ENCODE results near the gene DPF3.

DPF3 gene

DNA sequence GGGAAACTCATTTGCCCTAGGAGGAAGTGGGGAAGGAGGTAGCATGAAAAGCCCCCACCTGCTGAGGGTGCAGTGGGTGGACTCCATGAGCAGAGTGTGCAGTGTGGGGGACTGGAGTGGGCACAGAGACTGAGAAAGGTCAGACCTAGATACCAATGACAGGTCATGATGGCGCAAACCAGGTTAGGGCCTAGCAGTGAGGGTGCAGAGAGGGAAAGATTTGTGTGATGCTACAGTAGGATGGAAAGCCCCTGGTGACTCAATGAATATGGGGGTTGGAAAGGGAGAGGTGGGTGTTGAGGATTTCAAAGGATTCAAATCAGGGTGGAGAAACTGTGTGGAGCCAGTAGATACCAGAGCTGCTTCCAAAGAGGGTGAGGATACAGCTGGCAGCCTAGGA lies 319.2 kb downstream of the DPF3 start:
- DNase-seq (ENCODE audit: low read depth, low spot score): no peak
- no peak overlapping the region for H3K4me3 ChIP-seq (ENCODE audit: low read length)

DNA sequence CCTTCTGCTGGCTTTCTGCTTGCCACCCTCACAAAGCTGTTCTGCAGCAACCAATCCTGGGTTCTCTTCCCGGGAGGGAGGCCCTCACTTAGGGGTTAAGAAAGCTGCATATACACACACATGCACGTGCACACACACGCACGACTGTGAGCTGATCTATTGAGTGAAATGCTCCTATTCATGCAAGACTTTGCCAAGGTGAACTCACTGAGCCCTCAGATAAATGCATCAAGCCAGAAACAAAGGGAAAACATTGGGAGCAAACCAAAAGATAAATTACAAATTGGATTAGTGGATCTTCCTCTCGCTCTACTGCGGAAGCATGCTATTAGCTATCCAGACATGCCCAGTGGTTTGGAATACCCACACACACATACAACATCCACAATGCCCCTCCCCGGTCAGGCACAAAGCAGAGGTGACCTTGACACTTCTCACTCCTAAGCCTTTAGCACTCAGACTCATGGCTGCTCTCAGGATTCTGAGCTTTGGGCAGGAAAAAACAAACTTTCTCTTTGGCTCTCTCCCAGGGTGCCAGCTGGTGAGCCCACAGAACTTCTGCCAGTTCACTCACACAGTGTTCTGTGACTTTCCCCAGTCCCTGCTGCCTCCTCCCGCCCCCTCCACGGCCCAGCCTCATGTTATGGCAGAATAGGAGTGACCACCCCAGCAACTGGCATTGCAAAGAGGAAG lies 320.0 kb downstream of the DPF3 start:
- no peak for DNase-seq (ENCODE audit: low read depth, low spot score)
- H3K4me3 ChIP-seq (ENCODE audit: low read length): no peak overlapping the region

All from Jurkat, Clone E6-1 (cell line).